ENCODE results near the gene VOPP1. TPM values are rescaled to one million over a fixed set of nuclear protein-coding genes. Genes with fewer than 3 reads are reported as not detected.

The VOPP1 gene
- total RNA-seq, 1 experiment from 2014 or later, result 63.9 TPM

GRCh38 chr7:55486192-55486590 is 86.1 kb downstream of the VOPP1 start:
- ChIA-PET POLR2A (no interaction called here), CTCF (no interaction called here)
- H3K9me3 Mint-ChIP-seq, result no peaks in the 10 kb centered on the region
- TF ChIP-seq KAT7 (CRISPR knock-in tag; IDR thresholded peaks at IDR 0.05; ENCODE audit: borderline replicate concordance), result no peak
- no peak for TF ChIP-seq E2F1 (CRISPR knock-in tag; IDR thresholded peaks at IDR 0.05)
- TF ChIP-seq ZNF121 (CRISPR knock-in tag; IDR thresholded peaks at IDR 0.05), result no peak
- TF ChIP-seq ATF3 (CRISPR knock-in tag; conservative IDR thresholded peaks at IDR 0.05), result no peak
- no peak for TF ChIP-seq ZNF425 (CRISPR knock-in tag; conservative IDR thresholded peaks at IDR 0.05)
- TF ChIP-seq SP1 (CRISPR knock-in tag; conservative IDR thresholded peaks at IDR 0.05), result no peak
- TF ChIP-seq ZBTB21 (CRISPR knock-in tag; IDR thresholded peaks at IDR 0.05; ENCODE audit: borderline replicate concordance), result no peak
- no peak for TF ChIP-seq MLX (CRISPR knock-in tag; IDR thresholded peaks at IDR 0.05)
- no peak for TF ChIP-seq CDX4 (CRISPR knock-in tag; IDR thresholded peaks at IDR 0.05; ENCODE audit: borderline replicate concordance)
- TF ChIP-seq TEAD1 (CRISPR knock-in tag; IDR thresholded peaks at IDR 0.05), result no peak
- no peak for TF ChIP-seq ZNF423 (CRISPR knock-in tag; IDR thresholded peaks at IDR 0.05)
- no peak for DNase-seq (ENCODE audit: low spot score)
- peaks cover 21% of the 10 kb centered on the region for H3K36me3 Mint-ChIP-seq
- ATAC-seq, result no peak
- peaks cover 10% of the 10 kb centered on the region for H3K4me1 Mint-ChIP-seq
- no peak overlapping the region for H3K27ac Mint-ChIP-seq
- no peaks in the 10 kb centered on the region for H3K27me3 Mint-ChIP-seq (ENCODE audit: low read depth)
- no peak overlapping the region for H3K4me3 Mint-ChIP-seq

GRCh38 chr7:55485501-55486191 is 86.7 kb downstream of the VOPP1 start:
- H3K36me3 Mint-ChIP-seq, result peaks cover 21% of the 10 kb centered on the region
- ChIA-PET POLR2A (interaction anchor here (0.6 kb wide), 1 partner anchor 19 kb away, joined by 3 read pairs; no protein-coding TSS in a partner anchor), CTCF (no interaction called here)
- peaks cover 13% of the 10 kb centered on the region for H3K4me1 Mint-ChIP-seq
- ATAC-seq (no peak), DNase-seq (ENCODE audit: low spot score) (no peak)
- no peaks in the 10 kb centered on the region for H3K9me3 Mint-ChIP-seq
- peak overlapping the region; percentile 68 for H3K27ac Mint-ChIP-seq
- H3K27me3 Mint-ChIP-seq (ENCODE audit: low read depth), result no peaks in the 10 kb centered on the region
- H3K4me3 Mint-ChIP-seq, result no peak overlapping the region
- TF ChIP-seq ZBTB43 (CRISPR knock-in tag; IDR thresholded peaks at IDR 0.05) (no peak), GRHL2 (CRISPR knock-in tag; IDR thresholded peaks at IDR 0.05; ENCODE audit: insufficient replicate concordance, severe bottlenecking) (no peak), ARID4B (CRISPR knock-in tag; IDR thresholded peaks at IDR 0.05; ENCODE audit: borderline replicate concordance) (no peak), USF2 (CRISPR knock-in tag; IDR thresholded peaks at IDR 0.05) (no peak), ZNF219 (CRISPR knock-in tag; IDR thresholded peaks at IDR 0.05; ENCODE audit: borderline replicate concordance) (no peak), RELA (CRISPR knock-in tag; IDR thresholded peaks at IDR 0.05; ENCODE audit: borderline replicate concordance) (no peak), FOXJ3 (CRISPR knock-in tag; IDR thresholded peaks at IDR 0.05; ENCODE audit: borderline replicate concordance) (no peak), ZNF121 (CRISPR knock-in tag; IDR thresholded peaks at IDR 0.05) (no peak), NFYB (CRISPR knock-in tag; conservative IDR thresholded peaks at IDR 0.05; ENCODE audit: low read depth) (no peak), NR1H2 (CRISPR knock-in tag; IDR thresholded peaks at IDR 0.05) (no peak), TCF7 (CRISPR knock-in tag; IDR thresholded peaks at IDR 0.05; ENCODE audit: low read depth) (no peak), ATF3 (CRISPR knock-in tag; conservative IDR thresholded peaks at IDR 0.05) (no peak), ZNF232 (CRISPR knock-in tag; IDR thresholded peaks at IDR 0.05) (no peak)

All from WTC11 (cell line).